ENCODE data around the gene LRRK1.

The LRRK1 gene

DNA sequence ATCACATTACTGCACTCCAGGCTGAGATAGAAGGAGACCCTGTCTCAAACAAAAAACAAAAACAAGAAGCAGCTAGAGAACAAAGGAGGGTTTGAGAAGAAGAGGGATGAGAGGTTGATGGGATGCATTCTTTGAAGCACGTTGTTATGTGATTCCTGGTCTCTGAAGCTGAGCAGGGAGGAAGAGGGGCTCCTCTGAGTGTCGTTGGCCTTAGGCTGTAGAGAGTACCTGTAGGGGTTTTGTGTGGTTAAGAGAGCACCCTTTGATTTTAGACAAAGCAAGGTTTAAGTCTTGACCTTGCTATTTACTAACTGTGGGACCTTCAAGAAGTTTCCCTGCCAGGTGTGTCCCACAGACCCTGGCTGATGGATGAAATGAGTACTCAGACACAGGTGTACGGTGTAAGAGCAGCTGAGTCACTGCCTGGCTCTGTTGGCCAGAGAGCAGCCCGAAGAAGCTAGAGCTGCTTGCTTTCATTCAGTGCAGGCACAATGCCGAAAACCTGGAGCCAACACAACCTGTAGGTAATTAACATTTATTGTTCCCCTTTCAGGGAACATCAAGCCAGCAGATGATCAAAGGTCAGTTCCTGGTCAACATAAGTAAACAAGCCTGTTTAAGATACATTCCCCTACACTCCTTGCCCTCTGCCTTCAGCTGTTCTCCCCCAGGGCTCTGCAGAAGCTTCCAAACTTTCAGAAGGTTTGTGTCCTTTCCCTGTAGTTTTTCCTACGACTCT is 67.2 kb downstream of the LRRK1 start:
- DNase-seq = no peak

DNA sequence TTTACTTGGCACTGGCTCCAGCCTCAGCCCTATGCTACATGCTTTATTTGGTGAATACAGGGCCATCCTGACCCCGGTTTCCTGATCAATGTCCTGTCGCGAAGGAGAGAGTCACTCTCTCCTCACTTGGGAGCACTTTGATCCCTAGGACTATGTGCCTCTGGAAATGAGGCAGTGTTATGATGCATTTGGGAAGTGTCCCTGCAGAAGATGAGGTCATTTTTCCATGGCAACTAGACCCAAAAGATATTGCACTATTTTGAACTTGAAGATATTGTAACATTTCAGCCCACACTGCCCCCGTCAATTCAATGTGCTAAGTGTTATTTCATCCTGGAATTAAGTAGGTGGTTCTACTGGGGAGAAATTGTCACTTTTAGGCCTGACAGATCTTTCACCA is 68.0 kb downstream of the LRRK1 start:
- no peak for DNase-seq

DNA sequence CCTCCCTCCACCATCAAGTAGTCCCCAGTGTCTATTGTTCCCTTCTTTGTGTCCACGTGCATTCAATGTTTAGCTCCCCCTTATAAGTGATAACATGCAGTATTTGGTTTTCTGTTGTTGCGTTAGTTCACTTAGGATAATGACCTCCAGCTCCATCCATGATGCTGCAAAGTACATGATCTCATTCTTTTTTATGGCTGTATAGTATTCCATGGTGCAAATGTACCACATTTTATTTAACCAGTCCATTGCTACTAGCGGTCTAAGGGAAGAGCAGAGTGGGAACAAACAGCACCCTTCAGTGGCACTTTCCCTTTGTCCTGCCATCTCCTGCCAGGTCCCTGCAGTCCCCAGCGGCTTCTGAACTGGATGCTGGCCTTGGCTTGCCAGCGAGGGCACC is 69.1 kb downstream of the LRRK1 start:
- DNase-seq = no peak

DNA sequence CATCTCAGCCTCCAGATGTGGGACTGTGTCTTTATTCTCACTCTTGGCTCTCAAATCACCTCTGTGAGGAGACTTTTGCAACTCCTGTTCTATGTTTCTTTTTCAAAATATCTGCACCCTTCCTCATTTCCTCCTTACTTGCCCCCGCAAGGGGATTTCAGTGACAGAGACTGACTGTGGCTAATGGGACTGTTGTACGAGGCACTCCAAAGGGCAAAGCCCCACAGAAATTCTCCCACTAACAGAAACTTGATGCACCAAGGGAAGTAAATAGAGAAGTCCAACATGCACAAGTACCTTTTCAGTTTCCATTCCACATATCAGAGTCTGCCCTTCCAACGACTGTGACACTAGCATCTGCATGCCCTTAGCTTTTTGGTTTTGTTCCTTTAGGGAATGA is 69.7 kb downstream of the LRRK1 start:
- no peak for DNase-seq

DNA sequence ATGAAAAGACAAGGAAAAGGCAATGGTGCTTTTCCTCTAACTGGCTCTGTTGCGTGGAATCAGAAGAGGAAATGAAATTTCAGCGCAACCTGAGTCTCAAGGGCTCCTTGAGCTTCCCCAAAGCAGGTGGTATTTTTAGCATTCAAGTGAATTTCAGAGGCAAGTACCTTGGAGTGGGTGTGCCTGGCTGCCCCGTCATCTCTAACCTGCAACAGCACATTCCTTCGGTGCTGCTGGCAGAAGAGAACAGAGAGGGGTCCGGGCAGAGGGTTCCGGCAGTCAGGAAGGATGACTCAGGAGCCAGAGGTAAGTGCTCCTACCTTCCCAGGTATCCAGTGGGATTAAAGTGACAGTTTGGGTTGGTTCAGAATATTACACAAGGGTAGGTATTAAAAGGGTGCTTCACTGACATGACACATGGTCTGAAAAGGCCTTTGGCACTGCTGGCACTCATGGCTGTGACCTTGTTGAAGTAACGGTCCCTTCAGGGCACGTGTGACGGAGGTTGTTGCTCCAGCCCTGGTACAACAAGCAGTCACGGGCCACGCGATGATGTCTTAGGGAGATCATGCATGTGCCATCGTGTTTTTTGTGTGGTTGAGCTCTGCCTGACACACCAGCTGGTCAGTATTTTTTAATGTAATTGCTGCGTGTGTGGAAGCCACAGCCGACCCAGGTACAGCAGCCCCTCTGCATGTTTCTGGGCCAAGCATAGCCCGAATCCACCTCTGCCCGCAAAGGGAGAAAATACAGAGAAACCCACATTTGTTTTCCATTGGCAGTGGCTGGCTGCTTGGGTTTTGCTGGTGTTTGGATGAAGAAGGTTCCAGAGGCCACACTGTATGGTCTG is 75.7 kb downstream of the LRRK1 start:
- no peak for DNase-seq

DNA sequence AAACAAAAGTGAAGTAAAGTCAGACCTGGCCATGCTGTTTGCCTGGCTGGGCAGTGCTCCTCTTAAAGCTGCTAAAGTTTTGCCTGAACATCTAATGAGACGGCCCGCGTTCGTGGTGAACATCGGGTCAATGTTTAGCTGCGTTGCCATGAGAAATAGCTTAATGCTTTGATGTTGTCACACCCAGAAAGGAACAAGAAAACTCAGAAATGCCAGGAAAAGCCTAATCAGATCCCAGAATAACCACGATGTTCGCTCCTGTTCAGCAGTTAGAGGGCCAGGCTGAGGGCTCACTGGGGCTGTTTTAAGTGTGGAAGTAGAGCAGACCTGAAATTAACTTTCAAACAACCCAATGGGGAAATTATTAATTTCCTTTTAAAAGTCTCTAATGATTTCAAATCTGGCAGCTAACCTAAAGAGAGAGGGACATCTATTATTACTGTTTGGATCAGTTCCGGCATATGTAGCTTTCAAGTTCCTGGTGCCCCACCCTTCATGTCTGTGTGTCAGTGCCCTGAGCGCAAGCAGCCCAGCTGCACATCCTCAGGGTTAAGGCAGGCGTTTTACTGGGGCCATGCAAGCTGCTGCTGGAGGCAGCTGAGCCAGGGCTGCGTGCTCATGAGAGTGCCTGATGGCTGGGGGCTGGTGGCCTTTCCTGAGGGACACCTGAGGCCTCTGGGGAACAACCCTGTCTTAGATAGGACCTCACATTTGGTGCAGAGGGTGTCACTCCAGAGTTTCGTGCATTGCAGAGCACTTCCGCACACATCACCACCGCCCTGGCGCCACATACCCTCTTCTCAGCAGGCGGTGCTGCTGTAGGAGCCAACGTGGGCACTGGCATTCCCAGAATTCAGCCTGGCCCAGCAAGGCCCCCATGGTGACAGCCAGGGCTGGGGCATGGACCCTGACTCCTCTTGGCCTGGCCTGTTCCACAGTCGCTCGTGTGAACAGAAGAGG is 76.6 kb downstream of the LRRK1 start:
- DNase-seq = no peak

DNA sequence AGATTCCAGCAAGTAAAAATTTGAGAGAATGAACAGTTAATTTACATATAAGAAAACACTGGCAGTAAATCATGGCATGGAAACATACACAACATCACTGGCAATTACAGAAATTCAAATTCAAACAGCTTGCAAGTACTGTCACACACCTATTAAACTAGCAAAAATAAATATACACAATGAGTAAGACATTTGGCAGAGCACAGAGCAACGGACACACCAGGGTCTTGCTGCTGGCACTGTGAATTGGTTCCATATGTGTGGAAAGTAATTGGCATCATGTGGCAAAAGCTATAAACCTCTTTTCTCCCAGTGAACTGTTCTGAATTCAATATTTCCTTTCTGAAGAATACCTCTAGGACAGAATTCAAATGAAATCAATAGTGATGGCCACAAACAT is 78.3 kb downstream of the LRRK1 start:
- no peak for DNase-seq

DNA sequence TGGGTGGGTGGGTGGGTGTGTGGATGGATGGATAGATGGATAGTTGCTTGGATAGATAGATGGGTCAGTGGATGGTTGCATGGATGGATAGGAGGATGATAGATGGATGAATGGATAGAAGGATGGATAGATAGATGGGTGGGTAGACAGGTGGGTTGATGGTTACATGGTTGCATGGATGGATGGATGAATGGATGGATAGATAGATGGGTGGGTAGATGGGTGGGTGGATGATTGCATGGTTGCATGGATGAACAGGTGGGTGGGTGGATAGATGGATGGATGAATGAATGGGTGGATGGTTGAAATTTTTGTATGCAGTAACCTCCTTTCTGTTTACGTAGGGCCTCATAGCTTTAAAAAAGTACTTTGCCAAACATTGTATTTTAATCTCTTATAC is 79.5 kb downstream of the LRRK1 start:
- no peak for DNase-seq

DNA sequence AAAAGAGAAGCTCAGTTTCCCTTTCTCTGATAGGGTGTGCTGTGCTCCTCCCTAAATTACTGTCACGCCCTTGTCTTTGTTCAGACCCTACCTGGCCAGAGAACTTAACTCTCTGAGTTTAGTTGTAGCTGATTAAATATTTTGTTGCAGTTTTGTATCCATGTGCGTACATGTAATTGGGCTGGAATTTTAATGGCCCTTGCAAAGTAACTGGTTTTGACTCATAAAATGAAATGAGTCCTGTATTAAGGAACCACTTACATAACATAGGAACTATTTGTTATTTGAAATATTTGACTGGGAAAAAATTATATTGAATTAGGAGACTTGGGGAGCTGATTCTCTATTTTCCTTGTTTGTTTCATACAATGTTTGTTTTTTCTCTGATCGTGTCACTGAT is 80.2 kb downstream of the LRRK1 start:
- no peak for DNase-seq

DNA sequence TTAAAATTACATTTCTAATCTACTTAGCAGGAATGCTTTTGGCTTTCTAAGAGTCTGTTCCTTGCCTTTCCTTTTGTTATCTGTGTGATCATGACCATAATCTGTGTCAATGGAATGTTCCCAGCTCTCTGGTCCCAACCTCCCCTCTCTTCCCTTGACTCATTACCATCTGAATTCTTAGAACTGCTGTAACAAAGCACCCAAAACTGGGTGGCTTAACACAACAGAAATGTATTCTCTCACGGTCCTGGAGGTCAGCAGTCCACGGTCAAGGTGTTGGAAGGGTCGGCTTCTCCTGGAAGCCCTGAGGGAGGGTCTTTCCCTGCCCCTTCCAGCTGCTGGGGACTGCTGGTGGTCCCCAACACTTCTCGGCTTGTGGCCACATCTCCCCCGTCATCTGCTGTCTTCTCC is 81.1 kb downstream of the LRRK1 start:
- no peak for DNase-seq

DNA sequence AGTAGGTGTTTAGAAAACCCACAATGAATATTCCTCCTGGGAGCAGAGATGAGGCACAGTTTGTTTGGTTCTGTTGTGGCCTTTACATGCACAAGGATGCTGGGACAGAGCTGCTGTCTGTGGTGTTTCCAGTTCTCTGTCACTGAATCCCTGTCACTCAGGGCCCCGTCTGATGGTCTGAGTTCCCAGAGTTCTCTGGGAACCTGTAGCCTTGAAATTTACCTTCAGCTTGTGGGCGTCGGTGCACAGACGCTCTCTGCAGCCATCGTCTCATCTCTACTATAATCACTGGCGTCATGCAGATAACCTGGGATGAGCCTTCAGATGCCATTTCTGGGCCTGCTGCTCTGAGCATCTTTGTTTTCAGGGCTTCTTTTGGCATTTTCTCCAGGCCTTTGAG is 81.9 kb downstream of the LRRK1 start:
- no peak for DNase-seq

DNA sequence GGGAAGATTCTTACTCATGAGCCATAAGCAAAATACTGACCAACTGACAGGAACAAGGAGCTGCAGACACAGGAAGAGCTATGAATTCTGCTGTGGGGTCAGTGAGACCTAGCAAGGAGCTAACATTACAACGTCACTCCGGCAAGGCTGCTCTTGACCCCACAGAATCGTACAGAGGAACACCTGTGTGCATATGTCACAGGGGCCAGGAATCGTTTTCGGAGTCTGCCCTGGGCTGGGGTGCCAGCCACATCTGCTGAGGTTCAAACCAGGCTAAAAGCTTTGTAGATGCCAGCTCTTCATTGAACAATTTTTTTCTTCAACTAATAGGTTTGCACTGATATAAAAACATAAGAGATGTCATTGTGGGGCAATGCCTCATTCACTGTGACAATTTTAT is 82.6 kb downstream of the LRRK1 start:
- no peak for DNase-seq

DNA sequence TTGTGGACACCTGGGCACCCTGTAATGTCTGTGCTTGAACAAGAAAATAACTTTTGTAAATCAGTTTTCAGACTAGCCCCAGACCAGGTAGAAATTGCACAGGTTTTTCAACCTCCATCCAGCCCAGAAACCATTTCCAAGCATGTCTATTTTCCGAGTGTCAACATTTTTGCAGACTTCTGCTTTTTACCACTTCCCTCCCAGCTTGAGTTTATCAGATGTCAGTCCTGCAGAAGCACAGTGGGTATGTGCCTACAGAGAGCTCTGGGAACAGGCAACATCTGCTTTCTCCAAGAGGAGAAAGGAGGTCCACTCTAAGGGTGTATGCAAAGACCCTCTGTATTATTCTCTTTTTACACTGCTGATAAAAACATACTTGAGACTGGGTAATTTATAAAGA is 83.9 kb downstream of the LRRK1 start:
- DNase-seq = no peak

DNA sequence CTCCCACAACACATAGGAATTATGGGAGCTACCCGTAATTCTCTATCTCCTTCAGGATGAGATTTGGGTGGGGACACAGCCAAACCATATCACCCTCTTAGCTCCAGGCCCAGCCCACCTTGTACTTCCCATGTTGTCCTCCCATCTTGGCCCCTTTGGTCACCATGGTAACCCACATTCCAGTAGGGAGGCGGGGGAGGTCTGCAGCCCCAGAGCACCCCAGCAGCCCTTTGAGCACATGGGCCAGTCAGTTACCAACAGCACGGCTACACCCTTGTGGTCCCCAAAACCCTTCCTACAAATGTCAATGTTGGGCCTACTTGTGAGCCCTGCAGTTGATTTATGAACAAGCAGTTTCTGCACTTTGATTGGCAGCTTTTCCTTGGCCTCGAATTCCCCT is 84.5 kb downstream of the LRRK1 start:
- no peak for DNase-seq

DNA sequence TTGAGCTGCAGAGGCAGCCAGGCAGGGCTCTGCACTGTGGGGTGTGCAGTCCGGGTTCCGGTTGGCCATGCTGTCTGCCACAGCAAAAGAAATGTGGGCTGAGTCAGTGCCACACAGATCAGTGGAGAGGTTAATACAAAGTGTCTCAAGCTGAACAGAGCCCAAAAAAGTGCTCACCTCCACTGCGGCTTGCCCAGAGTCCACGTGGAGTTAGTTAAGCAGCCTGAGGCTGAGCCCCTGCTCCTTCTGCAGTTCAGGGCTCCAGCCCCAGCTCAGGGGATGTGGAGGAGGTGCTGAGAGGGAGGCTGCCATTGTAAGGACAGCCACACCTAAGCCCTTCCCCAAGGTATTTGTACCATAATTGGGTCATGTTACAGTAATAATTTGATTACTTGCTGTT is 85.3 kb downstream of the LRRK1 start:
- no peak for DNase-seq

DNA sequence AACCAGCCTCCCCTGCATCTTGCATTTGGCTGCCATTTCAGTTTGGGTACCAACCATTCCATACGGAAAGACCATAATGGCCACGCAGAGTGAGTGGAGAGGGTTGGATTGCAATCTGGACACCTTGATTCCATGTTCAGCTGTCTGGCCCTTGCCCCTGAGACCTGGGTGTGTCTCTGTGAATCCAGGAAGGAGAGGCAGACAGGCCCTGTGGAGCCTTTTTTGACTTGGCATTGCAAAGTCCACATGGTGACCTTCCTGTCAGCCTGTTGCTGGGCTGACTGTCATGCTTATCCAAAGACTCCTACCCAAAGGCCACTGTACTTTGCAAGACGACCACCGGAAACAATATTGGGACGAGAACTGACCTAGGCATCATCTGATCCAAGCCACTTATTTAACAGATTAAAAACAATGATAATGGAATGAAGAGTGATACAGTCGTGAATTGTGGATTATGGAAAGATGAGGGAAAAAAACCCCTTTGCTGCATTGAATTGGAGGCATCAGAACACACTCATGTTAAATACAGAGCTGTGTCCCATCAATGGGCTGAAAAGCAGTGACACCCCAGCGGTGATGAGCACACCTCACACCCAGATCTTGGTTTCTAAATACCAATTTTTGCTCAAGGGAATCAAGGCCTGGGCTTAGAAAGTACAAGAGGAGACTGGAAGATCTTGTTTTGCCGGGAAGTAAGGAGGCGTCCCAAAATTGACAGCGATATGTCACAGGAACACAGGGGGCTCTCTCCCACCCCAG is 86.0 kb downstream of the LRRK1 start:
- DNase-seq = no peak

DNA sequence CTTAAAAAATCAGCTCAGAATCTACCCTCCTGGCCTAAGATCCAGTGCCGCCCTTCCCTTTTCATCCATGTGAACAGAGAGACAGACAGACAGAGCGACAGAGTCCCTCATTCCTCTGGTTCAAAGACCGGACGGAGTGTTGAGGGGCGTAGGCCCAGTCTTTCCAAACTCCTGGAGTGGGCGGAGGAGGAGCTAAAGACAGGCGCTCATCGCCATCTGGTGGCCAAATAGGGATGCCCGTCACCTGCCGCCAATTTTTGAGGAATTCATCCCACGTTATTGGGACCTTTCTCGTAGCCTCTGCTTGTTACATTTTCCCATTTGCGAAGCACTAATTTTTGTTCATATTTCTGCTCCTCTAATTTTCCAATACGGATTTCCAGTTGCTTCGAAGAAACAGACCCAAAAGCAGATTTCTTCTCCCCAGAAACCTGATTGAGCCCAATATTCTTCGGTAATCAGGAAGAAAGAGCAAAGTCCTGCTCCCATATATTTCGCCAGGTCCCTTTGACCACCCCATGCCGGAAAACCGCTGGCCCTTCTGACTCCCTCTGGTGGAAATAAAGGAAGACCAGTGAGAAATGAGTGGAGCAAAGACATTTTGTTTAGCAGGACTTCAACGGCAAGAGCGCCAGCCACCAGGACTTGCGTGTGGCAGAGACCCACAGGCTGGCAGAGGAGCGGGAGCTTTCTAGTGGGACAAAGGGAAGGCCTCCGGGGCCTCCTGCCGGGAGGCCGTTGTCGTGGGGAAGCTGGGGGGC is 88.0 kb downstream of the LRRK1 start:
- peak; percentile 51 for DNase-seq

DNA sequence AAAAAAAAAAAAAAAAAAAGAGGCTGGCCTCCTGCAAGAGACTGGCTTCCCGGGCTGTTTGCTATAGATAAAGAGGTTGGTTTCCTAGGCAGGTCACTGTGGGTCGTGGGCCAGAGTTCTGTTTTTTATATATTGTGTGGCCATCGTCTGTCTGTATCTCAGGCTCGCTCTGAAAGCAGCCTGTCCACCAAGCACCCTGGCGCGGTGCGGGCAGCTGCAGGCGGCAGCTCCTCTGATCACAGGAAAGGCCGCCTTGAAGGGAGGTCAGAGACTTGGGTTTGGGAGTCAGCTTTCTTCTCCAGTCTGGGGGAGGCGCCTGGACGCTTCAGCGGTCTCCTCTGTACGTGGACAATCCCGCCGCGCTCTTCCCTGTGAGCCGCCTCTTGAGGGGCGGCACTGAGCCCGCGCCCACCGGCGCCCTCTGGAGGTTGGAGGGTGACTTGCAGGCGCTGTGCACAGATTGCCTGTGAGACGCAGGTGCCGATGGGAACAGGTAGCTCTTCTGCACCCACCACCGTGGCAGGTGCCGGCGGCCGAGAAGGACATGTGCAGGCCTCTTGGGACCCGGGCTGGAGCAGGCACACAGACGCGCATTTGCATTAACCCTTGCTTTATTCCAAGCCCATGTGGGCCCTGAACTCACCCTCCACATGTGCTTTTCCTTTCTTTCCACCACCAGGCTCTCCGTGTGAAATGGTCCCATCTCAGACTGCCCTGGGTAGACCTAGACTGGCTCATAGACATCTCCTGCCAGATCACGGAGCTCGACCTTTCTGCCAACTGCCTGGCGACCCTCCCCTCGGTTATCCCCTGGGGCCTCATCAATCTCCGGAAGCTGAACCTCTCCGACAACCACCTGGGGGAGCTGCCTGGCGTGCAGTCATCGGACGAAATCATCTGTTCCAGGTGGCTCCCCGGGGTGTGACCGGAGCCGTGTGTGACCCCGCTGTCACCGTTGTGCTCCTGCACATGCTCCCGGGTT is 89.3 kb downstream of the LRRK1 start:
- peak; percentile 81 to 87 for DNase-seq

DNA sequence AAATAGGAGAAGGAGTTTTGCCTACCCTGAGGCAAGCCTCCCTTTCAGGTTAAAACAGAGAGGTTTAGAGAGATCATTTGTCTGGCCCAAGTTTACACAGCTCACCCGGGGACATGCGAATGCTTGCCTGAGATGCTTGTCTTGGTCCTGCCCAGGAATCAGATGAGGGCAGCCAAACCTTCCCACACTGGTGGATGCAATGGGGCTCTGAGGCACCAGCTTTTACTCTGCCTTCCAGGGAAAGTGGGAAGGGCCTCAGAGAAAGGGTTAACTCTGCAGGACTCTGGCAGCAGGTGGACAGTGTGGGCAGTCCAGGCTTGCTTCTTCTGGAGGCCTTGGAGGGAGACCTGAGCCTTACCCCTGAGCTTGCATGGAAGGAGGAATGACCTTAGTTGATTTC is 90.0 kb downstream of the LRRK1 start:
- no peak for DNase-seq

DNA sequence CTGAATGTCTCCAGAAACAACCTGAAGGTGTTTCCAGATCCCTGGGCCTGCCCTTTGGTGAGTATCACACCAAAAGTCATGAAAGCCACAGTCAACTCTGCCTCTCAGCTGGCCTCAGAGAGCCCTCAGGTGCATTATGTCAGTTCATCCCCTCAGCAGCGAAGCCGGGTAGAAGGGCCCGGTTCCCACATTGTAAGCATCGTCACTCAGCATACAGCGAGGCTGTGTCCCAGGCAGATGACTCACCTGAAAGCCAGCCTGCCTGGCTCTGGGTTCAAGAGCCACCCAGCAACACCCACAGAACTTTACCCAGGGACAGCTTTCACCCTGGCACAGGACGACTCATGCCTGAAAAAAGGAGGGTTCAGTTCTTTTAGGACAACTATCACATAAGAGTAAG is 91.6 kb downstream of the LRRK1 start:
- DNase-seq = no peak
